ENCODE data around the gene GPHN.

The GPHN gene

DNA sequence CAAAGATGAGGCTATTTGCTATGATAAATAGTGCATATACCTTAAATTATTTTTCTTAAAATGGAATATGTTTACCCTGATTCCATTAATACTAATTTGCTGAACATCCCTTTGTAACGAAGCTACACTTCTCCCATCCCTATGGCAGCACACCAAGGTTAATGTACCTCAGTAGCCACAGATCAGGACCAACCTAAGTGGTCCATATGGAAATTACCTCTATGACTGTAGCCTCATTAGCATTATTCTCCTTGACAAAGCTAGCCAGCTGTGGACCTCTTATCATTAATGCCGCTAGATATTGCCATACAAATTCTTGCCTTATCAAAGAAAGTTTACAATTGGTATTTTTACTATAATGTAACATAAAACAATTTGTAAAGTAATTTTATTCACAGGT is 604.4 kb downstream of the GPHN start:
- peaks cover 3% of the 10 kb centered on the region for H3K36me3 ChIP-seq (ENCODE audit: insufficient read depth, low read length)
- no peaks in the 10 kb centered on the region for H3K9me3 ChIP-seq (ENCODE audit: low read length)
- no peak overlapping the region for H2AFZ ChIP-seq (ENCODE audit: low read depth, low read length)
- H3K4me1 ChIP-seq (ENCODE audit: insufficient read depth, low read length): no peaks in the 10 kb centered on the region
- no peak overlapping the region for H3K4me3 ChIP-seq (ENCODE audit: low read length)
- no peaks in the 10 kb centered on the region for H3K27me3 ChIP-seq (ENCODE audit: insufficient read depth, low read length)

DNA sequence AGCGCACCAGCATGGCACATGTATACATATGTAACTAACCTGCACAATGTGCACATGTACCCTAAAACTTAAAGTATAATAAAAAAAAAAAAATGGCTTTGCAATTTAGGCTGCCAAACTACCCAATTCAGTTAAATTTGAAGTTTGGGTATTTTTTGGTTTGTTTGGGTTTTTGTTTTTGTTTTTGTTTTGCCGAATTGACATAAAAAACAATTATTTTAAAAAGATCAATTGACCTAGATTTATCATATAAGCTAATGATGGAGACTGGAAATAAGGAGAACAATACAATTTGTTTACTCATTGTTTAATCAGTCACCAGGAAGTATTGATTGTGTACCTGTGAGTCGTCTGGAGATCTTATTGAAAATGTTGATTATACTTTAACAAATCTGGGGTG is 619.2 kb downstream of the GPHN start:
- H3K36me3 ChIP-seq (ENCODE audit: insufficient read depth, low read length): peaks cover 35% of the 10 kb centered on the region
- H3K27me3 ChIP-seq (ENCODE audit: insufficient read depth, low read length): no peaks in the 10 kb centered on the region
- no peak overlapping the region for H3K4me3 ChIP-seq (ENCODE audit: low read length)
- no peak overlapping the region for H2AFZ ChIP-seq (ENCODE audit: low read depth, low read length)
- H3K9me3 ChIP-seq (ENCODE audit: low read length): peaks cover 9% of the 10 kb centered on the region
- H3K4me1 ChIP-seq (ENCODE audit: insufficient read depth, low read length): peaks cover 8% of the 10 kb centered on the region

DNA sequence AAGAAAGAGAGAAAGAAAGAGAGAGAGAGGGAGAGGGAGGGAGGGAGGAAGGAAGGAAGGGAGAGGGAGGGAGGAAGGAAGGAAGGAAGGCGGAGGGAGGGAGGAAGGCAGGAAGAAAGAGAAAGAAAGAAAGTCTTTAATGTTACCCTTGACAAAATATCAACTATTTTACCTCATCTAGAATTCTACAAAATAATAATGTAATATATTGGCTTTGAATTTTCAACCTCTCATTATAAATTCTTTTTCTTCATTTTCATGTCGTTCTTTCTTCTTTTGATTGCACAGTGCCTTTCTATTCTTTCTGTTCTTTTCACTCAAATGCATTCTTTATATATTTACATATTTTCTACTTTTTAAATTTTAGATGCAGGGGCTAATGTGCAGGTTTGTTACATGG is 621.8 kb downstream of the GPHN start:
- no peak overlapping the region for H2AFZ ChIP-seq (ENCODE audit: low read depth, low read length)
- H3K4me1 ChIP-seq (ENCODE audit: insufficient read depth, low read length): peaks cover 8% of the 10 kb centered on the region
- H3K4me3 ChIP-seq (ENCODE audit: low read length): no peak overlapping the region
- H3K9me3 ChIP-seq (ENCODE audit: low read length): peaks cover 6% of the 10 kb centered on the region
- peaks cover 11% of the 10 kb centered on the region for H3K36me3 ChIP-seq (ENCODE audit: insufficient read depth, low read length)
- H3K27me3 ChIP-seq (ENCODE audit: insufficient read depth, low read length): no peaks in the 10 kb centered on the region

DNA sequence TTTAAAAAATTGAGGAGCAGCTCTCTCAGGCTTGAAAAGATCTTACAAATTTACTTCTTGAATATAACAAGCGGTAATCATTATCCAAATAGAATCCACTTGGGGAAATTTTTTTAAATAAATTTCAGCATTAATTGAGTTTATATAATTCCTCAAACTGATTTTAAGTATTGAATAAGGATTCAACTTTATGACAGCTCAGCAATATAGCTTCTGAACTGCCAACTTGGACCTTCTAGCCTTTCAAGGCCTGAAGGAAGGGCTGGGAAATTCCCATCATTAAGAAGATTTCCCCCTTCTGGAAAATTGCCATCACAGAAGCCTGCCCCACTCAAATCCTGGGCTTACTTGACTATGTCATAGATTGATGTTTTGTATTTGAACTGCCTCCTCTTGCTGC is 623.7 kb downstream of the GPHN start:
- no peaks in the 10 kb centered on the region for H3K4me1 ChIP-seq (ENCODE audit: insufficient read depth, low read length)
- H2AFZ ChIP-seq (ENCODE audit: low read depth, low read length): no peak overlapping the region
- H3K27me3 ChIP-seq (ENCODE audit: insufficient read depth, low read length): no peaks in the 10 kb centered on the region
- H3K9me3 ChIP-seq (ENCODE audit: low read length): peaks cover 6% of the 10 kb centered on the region
- H3K4me3 ChIP-seq (ENCODE audit: low read length): no peak overlapping the region
- H3K36me3 ChIP-seq (ENCODE audit: insufficient read depth, low read length): peaks cover 7% of the 10 kb centered on the region

DNA sequence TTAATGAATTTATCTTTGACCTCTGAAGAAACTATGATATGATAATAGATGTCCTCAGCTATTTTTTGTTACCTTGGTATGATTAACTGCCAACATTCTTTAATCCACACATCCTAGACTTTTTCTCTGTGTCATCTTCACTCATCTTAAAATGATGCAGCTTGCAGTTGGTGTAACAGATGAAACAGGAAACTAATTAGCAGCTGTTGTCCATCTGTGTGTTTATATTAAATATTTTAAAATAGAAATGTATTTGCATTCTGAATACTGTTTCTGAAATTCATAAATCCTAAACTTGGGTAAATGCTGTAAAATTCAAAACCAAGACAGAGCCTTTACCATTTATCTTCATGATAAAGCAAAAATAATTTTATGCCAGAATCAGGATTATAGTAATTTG is 625.2 kb downstream of the GPHN start:
- no peaks in the 10 kb centered on the region for H3K4me1 ChIP-seq (ENCODE audit: insufficient read depth, low read length)
- H2AFZ ChIP-seq (ENCODE audit: low read depth, low read length): no peak overlapping the region
- H3K27me3 ChIP-seq (ENCODE audit: insufficient read depth, low read length): no peaks in the 10 kb centered on the region
- peaks cover 6% of the 10 kb centered on the region for H3K9me3 ChIP-seq (ENCODE audit: low read length)
- no peak overlapping the region for H3K4me3 ChIP-seq (ENCODE audit: low read length)
- H3K36me3 ChIP-seq (ENCODE audit: insufficient read depth, low read length): peaks cover 7% of the 10 kb centered on the region

DNA sequence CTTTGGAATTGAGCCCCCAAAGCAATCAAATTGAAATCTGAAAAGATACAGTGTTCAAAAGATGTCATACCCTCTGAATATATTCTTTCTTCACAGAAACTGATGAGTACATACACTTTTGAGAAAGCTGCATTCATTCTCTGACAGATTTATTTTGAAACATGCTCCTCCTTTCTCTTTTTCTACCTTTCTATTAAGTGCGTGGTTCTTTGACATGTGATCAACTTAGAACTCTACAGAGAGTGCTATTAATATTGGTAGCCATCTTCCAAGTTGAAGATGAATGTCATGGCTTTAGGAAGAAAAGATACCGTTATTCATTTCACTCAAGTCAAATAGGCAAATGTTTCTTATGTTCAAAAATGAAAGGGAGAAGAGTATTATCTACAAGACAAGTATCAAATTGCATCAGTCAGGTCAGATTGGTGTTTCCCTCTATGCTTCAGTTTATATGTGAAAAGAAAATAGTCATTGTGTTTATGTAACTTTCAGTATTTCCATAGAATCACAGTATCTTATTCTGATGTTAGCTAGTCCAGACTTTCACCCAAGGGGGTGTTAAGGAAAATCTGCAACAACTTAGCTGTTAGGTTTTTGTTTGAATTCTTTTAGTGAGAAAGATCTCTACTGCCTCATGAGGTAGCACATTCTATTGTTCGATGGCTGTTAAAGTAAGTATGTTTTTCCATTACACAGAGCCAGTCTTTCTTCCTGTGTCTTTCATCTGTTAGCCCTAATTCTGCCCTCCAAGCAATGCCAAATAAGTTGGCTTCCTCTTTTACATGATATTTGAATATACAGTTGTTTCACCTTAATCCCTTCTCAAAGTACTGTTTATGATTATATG is 625.9 kb downstream of the GPHN start:
- H2AFZ ChIP-seq (ENCODE audit: low read depth, low read length): no peak overlapping the region
- peaks cover 6% of the 10 kb centered on the region for H3K9me3 ChIP-seq (ENCODE audit: low read length)
- no peaks in the 10 kb centered on the region for H3K4me1 ChIP-seq (ENCODE audit: insufficient read depth, low read length)
- no peaks in the 10 kb centered on the region for H3K27me3 ChIP-seq (ENCODE audit: insufficient read depth, low read length)
- no peak overlapping the region for H3K4me3 ChIP-seq (ENCODE audit: low read length)
- H3K36me3 ChIP-seq (ENCODE audit: insufficient read depth, low read length): peaks cover 7% of the 10 kb centered on the region

DNA sequence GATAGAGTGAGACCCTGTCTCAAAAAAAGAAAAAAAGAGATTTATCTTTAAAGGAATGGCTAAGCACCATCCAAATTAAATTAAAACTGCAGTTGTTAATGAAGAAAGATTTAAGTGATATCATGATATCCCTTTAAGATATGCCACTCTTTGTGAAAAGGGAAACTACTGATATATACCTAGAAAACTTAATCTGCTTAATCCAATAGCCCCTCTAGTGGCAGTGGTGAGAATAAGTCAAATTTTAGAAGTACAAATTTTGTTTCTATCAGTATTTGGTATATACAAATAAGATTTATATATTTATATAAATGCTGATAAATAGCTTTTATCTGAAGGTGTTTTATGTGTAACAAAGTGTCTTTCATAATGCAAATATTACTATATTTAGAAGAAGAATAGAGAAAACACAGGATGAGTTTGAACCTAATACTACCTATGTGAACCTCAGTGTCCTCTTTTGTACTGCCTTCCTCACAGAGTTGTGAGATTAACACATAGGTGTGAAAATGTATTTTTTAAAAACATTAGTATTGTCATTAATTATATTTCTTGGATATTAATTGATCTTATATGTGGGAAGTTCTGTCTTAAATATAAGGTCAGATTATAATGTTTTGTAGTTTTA is 629.9 kb downstream of the GPHN start:
- Histone ChIP-seq H3K4me1 (ENCODE audit: insufficient read depth, low read length) (no peaks in the 10 kb centered on the region), H3K36me3 (ENCODE audit: insufficient read depth, low read length) (peaks cover 4% of the 10 kb centered on the region), H3K4me3 (ENCODE audit: low read length) (no peak overlapping the region), H3K27me3 (ENCODE audit: insufficient read depth, low read length) (no peaks in the 10 kb centered on the region), H3K9me3 (ENCODE audit: low read length) (no peaks in the 10 kb centered on the region), H2AFZ (ENCODE audit: low read depth, low read length) (no peak overlapping the region)

DNA sequence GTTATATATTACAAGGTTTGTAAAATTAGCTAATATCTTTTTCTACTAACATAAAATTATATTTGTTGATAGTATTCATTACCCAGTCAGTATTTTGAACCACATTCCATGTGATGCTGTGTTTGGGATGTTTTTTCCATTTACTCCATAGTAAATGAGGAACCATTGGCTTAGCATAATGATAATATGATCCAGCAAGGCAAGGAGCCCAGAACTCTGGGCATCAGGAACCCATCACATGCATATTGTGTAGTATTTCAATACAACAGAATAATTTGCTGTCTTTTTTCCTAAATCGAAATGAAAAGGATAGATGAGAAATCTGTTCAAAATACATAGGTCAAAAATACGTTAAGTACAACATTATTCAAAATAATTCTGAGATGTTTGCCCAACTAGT is 632.6 kb downstream of the GPHN start:
- no peaks in the 10 kb centered on the region for H3K4me1 ChIP-seq (ENCODE audit: insufficient read depth, low read length)
- no peak overlapping the region for H3K4me3 ChIP-seq (ENCODE audit: low read length)
- H3K9me3 ChIP-seq (ENCODE audit: low read length): no peaks in the 10 kb centered on the region
- H3K36me3 ChIP-seq (ENCODE audit: insufficient read depth, low read length): peaks cover 4% of the 10 kb centered on the region
- H3K27me3 ChIP-seq (ENCODE audit: insufficient read depth, low read length): no peaks in the 10 kb centered on the region
- H2AFZ ChIP-seq (ENCODE audit: low read depth, low read length): no peak overlapping the region

DNA sequence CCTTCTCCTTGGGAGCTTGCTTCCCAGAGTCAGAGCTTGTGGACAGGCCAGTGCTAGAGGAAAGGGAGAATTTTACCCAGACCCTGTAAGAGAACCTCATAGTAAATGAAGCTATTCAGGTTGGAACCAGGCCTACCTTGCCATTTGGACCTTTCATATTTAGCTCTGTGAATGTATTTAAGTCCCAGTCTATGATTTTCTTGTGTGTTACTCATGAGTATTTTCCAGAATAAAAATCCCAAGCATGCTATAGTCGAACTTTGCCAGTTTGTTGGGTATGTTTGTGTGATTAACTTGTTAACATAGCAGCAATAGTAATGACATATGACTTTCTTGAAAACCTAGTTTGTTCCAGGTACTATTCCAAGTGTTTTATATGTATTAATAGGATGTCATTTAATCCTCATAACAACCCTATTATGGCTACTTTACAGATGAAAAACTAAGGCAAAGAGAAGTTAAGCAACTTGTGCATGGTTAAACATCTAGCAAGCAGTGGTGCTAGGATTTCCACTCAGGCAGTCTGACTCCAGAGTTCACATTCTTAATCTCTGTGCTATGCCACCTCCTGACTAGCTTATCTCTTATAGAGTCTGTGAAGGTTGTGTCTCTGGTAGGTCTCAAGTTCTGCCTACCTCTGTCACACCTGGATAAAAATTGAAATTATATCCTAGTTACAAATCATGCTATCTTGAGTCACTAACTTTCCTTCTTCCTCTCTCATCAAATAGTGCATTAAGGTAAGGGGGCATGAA is 633.4 kb downstream of the GPHN start:
- Histone ChIP-seq H3K9me3 (ENCODE audit: low read length) (no peaks in the 10 kb centered on the region), H3K36me3 (ENCODE audit: insufficient read depth, low read length) (peaks cover 4% of the 10 kb centered on the region), H3K4me3 (ENCODE audit: low read length) (no peak overlapping the region), H3K4me1 (ENCODE audit: insufficient read depth, low read length) (no peaks in the 10 kb centered on the region), H2AFZ (ENCODE audit: low read depth, low read length) (no peak overlapping the region), H3K27me3 (ENCODE audit: insufficient read depth, low read length) (no peaks in the 10 kb centered on the region)

DNA sequence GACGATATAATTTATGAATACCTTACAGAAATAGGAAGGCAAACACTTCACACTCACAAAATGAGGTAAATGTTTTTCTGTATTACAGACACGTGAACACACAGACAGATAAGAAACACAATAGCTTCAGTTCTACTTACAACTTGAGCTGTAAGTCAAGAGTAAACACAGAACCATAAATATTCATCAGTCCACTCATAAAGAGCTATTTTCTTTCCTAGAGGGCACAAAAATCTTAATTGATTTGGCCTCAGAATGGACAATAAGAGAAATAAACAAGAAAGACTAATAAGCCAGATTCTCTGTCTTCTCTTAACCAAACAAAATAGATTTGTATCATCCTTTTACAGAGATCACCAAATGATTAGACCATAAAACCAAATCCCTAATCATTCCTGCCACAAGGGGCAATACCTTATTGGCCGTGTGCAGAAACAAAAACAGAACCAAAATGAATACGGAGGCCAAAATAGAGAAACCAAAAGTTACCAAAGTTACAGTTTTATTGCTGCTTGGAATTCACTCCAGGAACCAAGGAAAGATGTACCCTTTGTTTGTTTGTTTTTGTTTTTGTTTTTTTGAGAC is 643.2 kb downstream of the GPHN start:
- no peaks in the 10 kb centered on the region for H3K9me3 ChIP-seq (ENCODE audit: low read length)
- H3K4me3 ChIP-seq (ENCODE audit: low read length): no peak overlapping the region
- H2AFZ ChIP-seq (ENCODE audit: low read depth, low read length): no peak overlapping the region
- H3K27me3 ChIP-seq (ENCODE audit: insufficient read depth, low read length): no peaks in the 10 kb centered on the region
- no peaks in the 10 kb centered on the region for H3K4me1 ChIP-seq (ENCODE audit: insufficient read depth, low read length)
- H3K36me3 ChIP-seq (ENCODE audit: insufficient read depth, low read length): peaks cover 5% of the 10 kb centered on the region

DNA sequence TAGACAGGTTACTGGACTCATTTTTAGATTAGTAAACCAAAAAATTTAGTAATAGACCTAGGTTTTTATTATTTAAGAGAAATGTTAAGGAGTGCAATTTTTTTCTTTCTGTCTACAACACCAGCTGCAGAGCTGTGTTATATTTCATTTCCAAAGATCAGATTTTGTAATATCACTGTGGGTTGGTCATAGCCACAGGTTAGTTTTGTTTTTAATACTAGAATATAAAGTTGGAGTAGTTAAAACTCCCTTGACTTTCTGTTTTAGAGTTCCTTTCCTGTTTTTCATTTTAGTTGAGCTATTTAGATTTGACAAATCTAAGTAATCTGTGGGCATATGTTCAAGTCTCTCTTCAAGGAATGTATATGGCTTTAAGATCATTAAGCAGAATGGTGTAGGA is 650.6 kb downstream of the GPHN start:
- Histone ChIP-seq H3K4me1 (ENCODE audit: insufficient read depth, low read length) (no peaks in the 10 kb centered on the region), H2AFZ (ENCODE audit: low read depth, low read length) (no peak overlapping the region), H3K9me3 (ENCODE audit: low read length) (no peaks in the 10 kb centered on the region), H3K36me3 (ENCODE audit: insufficient read depth, low read length) (no peaks in the 10 kb centered on the region), H3K4me3 (ENCODE audit: low read length) (no peak overlapping the region), H3K27me3 (ENCODE audit: insufficient read depth, low read length) (no peaks in the 10 kb centered on the region)

DNA sequence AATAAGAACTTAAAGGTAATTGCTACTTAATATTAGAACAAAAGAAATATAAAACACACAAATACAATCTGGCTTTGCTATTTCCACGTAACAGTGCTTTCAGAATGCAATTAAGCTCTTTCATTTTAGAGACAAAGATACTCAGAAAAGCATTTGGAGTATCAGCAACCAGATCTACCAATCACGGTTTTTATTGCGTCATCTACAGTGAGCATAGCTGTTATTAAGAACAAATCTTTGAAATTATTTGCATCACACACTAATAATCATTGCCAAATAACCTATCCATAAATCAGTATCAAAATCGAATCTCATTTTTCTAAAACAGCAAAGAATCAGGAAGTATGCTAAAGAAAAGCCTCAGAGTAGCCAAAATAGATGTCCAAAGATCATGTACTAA is 654.4 kb downstream of the GPHN start:
- no peak overlapping the region for H3K4me3 ChIP-seq (ENCODE audit: low read length)
- H3K9me3 ChIP-seq (ENCODE audit: low read length): no peaks in the 10 kb centered on the region
- H2AFZ ChIP-seq (ENCODE audit: low read depth, low read length): no peak overlapping the region
- no peaks in the 10 kb centered on the region for H3K36me3 ChIP-seq (ENCODE audit: insufficient read depth, low read length)
- no peaks in the 10 kb centered on the region for H3K4me1 ChIP-seq (ENCODE audit: insufficient read depth, low read length)
- no peaks in the 10 kb centered on the region for H3K27me3 ChIP-seq (ENCODE audit: insufficient read depth, low read length)

DNA sequence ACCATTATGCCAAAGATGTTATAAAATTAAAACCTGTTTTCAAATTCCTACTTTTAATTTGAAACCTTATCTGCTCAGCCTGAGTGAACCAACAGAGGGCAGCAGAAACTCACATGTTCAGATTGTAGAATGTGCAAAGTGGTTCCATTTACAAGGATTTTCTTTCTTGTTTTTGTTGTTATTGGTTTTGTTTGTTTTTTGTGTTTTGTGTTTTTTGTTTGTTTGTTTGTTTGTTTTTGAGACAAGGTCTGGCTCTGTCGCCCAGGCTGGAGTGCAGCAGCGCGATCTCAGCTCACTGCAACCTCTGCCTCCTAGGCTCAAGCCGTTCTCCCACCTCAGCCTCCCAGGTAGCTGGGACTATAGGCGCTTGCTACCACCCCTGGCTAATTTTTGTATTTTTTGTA is 658.5 kb downstream of the GPHN start:
- Histone ChIP-seq H2AFZ (ENCODE audit: low read depth, low read length) (no peak overlapping the region), H3K4me1 (ENCODE audit: insufficient read depth, low read length) (peaks cover 5% of the 10 kb centered on the region), H3K36me3 (ENCODE audit: insufficient read depth, low read length) (peaks cover 9% of the 10 kb centered on the region), H3K4me3 (ENCODE audit: low read length) (no peak overlapping the region), H3K9me3 (ENCODE audit: low read length) (no peaks in the 10 kb centered on the region), H3K27me3 (ENCODE audit: insufficient read depth, low read length) (no peaks in the 10 kb centered on the region)

All from neuron (in vitro differentiated cells).